ENCODE measurements around the gene MACROD2.
"Not testable (repeated sequence)": the region's sequence is repeated elsewhere in the genome, so short reads cannot be mapped to it uniquely, and the experiment has no call there.

MACROD2 gene

DNA sequence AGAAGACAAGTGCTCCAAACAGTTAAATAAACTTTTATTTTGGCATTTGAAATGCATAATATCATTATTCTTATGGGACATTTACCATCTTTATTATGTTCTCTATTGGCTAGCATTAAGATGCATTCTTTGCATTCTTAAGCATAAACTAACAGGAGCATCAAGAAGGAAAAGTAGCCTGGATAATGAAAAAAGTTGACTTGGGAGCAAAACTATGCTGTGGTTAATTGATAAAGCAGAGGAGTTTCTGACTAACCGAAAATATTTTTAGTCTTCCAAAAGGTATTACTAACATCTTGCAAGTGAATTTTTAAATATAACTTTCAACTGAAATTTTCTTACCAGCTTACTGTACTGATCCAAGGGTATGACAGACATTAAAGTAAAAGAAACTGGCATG lies 201.8 kb downstream of the MACROD2 start:
- no peak for DNase-seq

- no peak for DNase-seq
These were observed 203.1 kb downstream of the MACROD2 start for GRCh38 chr20:14198416-14198815.

- DNase-seq: no peak
These were observed 203.8 kb downstream of the MACROD2 start for GRCh38 chr20:14199111-14199510.

- DNase-seq: no peak
These were observed 208.3 kb downstream of the MACROD2 start for GRCh38 chr20:14203657-14204056.

- no peak for DNase-seq
These were observed 212.3 kb downstream of the MACROD2 start for GRCh38 chr20:14207591-14207990.

DNA sequence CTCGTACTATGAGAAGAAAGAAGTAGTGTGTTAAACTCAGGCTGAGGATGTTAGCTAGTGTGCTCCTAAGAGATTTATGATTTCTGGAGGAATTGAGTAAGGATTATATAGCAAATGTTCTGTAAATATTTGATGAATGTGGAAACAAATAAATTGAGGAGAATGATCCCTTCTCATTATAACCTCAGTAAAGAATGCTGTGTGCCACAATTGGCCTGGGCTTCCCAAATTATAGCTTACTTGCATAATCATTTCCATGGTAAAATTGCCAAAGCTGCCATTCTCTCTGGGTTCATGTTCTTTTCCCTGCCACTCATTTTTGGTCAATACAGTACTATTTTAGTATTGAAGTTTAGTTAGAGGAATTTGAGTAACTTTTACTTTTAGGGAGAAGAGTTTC lies 213.6 kb downstream of the MACROD2 start:
- no peak for DNase-seq

DNA sequence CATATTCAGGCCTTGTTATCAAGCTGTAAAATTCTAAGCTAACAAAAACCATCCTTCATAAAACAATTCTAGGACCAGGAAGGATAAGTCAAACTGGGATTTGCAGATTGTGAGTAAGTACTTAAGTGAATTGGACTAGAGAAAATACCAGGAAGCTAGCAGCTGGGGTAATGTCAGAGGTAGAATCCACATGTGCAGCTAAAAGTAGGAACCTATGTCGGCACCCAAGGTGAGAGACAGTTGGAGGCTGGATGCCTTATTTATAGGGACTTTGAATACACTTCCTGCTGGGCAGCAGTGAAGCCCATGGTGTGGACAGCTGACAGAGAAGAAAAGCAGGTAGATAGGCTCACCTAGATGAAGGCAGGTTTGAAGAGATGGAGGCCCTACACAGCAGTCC lies 214.8 kb downstream of the MACROD2 start:
- no peak for DNase-seq

GRCh38 chr20:14214046-14214445 lies 218.7 kb downstream of the MACROD2 start:
- no peak for DNase-seq

DNA sequence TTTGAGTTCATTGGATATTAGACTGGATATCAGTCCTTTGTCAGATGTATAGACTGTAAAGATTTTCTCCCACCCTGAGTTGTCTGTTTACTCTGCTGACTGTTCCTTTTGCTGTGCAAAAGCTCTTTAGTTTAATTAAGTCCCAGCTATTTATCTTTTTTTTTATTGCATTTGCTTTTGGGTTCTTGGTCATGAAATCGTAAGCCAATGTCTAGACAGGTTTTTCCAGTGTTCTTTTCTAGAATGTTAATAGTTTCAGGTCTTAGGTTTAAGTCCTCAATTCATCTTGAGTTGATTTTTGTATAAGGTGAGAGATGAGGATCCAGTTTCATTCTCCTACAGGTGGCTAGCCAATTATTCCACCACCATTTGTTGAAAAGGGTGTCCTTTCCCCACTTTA lies 220.6 kb downstream of the MACROD2 start:
- DNase-seq: not testable (repeated sequence)

DNA sequence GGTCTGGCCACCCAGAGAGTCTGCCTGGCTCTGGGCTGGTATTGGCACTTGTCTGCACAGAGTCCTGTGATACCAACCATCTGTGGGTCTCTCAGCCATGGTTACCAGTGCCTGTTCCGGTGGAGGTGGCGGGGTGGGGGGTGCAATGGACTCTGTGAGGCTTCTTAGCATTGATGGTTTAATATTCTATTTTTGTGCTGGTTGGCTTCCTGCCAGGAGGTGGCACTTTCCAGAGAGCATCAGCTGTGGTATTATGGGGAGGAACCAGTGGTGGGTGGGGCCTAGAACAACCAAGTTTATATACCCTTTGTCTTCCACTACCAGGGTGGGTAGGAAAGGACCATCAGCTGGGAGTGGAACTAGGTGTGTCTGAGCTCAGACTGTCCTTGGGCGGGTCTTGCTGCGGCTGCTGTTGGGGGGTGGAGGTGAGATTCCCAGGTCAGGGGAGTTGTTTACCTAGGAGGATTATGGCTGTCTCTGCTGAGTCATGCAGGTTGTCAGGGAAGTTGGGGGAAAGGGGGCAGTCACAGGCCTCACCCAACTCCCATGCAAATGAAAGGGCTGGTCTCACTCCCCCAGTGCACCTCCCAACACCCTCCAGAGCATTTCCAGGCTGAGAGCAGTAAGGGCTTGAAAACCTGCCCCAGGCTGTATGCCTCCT lies 224.6 kb downstream of the MACROD2 start:
- no peak for DNase-seq

DNA sequence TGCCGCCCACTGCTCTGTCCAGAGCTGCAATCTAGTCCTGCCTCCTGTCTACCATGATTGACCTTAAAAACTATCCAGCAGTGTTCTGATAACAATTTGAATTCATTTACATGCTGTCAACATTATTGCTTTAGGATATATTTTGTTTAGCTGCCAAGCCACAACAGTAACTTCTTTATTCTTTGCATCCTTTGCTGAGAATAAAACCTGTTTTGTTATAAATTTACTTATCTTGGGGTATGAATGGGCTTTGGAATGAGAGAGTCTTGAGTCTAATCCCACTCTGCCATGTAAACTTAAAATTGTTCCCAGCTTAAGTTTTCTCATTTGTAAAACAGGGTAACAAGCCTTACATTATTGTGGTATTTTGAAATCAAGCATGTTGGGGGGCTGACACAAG lies 225.7 kb downstream of the MACROD2 start:
- DNase-seq: no peak

DNA sequence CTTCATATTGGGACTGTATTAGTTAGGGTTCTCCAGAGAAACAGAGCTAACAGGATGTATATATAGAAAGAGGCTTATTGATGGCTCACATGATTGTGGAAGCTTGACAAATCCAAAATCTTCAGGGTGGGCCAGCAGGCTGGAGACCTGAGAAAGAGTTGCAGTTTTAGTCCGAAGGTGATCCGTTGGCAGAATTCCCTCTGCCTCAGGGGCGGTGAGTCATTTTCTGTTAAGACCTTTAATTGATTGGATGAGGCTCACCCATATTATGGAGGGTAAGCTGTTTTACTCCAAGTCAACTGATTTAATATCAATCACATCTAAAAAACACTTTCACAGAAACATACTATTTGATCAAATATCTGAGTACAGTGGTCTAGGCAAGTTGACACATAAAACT lies 228.5 kb downstream of the MACROD2 start:
- DNase-seq: no peak

- DNase-seq: not testable (repeated sequence)
These were observed 231.0 kb downstream of the MACROD2 start for GRCh38 chr20:14226051-14227049.

GRCh38 chr20:14232650-14233049 lies 237.3 kb downstream of the MACROD2 start:
- DNase-seq: no peak

GRCh38 chr20:14234666-14235295 lies 239.5 kb downstream of the MACROD2 start:
- no peak for DNase-seq

- DNase-seq: no peak
These were observed 240.0 kb downstream of the MACROD2 start for GRCh38 chr20:14235355-14235754.

DNA sequence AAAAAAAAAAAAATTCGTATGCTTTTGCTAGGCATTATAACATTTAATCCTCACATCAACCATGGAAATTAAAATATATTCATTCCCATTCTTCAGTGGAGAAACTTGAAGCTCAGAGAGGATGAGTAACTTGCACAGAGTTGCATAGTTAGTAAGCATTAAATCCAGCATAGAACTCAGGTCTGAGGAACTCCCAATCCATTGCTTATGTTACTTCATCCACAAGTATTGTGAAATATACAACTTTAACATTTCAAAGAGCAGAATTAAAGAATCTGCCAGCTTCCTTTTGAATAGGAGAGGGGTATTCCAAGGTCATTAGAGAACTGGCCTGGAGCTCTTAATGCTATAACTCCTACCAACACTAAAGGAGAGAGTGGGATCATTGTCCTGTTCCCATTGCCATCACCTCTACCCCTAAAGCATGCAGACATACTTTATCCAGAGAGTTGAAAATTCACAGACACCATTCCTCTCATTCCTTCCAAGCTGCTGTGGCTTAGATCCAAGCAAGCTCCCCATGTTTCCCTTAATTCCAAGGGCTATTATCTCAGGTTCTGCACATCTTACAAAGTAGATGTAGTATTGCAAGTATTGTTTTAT lies 250.2 kb downstream of the MACROD2 start:
- DNase-seq: no peak

DNA sequence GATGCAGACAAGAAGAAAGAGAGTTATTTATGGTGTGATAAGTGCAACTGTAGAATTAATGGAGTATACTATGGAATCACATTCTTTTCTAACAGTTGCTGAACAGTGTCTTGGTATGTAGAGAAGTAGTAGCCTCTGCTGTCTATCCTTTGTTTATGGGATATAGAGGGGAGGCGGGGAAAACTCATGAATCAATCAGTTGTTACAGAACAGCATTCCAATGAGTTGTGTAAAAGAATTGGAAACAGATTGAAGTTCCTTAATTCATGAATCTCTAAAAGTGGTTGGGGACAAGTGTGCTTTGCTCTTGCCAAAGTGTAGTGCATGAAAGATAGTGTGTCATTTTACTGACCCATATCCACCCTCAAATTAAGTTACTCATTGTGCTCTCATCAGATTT lies 264.4 kb downstream of the MACROD2 start:
- no peak for DNase-seq

- no peak for DNase-seq
These were observed 265.1 kb downstream of the MACROD2 start for GRCh38 chr20:14260367-14260766.

- no peak for DNase-seq
These were observed 269.6 kb downstream of the MACROD2 start for GRCh38 chr20:14264869-14265268.

DNA sequence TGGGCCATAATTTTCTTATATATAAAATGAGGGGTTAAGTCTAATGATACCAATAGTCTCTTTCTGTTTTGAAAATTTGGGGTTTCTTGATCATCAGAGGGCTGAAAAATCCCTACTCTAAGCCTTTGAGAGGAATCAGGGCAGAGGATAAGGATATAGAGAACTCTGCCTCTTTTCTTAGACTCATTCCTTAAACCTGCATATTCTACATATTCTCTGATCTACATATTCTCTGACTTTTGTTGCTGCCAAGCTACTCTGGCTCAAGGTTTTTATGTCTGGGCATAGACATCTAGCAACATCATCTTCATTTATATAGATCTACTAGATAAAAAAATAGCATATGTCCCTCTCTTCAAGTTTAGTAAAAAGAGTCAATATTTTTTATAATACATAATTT lies 270.9 kb downstream of the MACROD2 start:
- no peak for DNase-seq

DNA sequence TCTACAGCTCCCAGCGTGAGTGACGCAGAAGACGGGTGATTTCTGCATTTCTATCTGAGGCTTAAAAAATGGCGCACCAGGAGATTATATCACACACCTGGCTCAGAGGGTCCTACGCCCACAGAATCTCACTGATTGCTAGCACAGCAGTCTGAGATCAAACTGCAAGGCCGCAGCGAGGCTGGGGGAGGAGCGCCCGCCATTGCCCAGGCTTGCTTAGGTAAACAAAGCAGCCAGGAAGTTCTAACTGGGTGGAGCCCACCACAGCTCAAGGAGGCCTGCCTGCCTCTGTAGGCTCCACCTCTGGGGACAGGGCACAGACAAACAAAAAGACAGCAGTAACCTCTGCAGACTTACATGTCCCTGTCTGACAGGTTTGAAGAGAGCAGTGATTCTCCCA lies 275.4 kb downstream of the MACROD2 start:
- not testable (repeated sequence) for DNase-seq

DNA sequence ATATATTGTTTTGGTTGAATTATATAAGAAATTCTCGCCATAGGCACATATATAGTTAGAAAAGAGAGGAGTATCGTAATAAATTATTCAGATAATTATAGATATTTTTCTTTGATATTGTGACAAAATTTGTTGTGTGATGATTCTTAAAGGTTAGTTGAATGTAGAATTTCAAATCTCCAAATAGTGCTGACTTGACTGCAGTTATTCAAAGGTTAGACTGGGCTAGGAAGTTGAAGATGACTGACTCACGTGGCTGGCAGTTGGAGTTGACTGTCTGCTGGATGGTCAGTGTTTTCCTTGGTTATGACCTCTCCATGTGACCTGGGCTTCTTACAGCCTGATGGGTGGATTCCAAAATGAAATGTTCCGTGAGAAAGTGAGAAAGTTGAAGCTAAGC lies 286.8 kb downstream of the MACROD2 start:
- DNase-seq: no peak
